Suppressor macrophage (primary cell): ENCODE results near the gene ERCC6L2.

Source experiments
- DNase-seq, 4 experiments: peaks; one replicate each; pipeline ENCODE4 v3.0.0-alpha.2; 2020 to 2022

Gene ERCC6L2

DNA sequence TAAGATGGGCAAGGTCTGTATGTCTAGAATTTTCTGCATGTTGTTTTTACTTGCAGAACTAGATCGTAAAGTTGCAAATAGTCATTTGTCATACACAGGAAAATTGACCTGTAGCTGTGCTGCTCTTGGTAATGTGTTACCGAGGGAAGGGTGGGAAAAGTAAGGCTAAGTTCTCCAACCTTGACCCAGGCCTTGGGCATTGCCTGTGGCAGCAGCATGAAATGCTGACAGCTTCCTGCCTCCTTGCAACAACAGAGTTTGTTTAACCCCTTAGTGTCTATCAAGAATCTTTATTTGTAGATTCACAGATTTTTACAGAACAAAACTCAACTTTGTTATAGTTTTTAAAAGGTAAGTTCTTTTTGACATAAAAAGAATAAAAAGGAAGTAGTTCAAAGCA lies 48.3 kb downstream of the ERCC6L2 start:
- DNase-seq, result no peak

DNA sequence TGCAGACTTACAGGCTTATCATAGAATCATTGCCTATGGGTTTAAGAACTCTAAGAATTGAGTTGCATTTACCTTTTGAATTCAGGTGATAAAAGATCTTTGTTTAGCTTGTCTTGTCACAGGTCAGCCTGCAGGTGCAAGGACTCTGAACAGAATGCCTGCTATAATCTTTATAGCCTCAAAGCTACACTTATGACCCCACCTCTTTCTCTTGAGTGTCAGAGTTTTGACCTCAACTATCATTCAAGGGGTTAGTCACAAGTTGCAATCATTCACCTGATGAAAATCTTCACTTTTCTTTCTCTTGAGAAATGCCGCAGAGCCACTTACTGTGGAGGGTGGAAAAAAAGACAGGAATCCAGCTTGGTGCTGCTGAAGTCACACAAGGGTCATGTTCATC lies 49.5 kb downstream of the ERCC6L2 start:
- DNase-seq, result no peak

DNA sequence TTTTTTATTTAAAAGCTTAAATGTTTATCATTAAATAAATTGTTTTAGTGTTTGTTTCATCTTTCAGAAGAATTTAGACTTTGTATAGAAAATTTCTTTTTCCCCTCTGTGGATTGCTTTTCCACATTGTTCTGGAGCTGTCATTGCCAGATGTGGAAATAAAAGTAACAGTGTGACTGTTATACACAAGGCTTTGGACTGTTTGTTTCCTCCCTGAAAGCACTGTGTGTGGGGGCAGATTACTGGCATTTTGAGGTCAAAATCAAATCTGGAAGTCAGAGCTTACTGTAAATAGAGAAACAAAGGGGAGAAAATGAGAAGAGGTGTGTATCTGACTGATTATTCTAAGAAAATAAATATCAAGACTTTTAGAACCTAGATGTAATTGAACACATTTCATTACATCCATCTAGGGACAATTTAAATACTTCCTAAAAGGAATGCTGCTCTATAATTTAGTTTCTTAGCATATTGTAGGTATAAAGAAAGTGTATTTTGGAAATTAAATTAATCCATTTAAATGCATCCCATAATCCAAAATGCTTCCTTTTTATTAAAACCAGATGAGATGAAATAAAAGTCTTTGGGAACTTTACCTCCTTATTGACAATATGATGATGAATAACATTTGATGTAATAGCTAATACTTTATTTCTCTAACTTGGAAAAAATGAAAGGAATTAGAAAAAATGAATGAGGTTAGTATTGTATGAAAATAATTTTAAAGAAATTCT lies 51.9 kb downstream of the ERCC6L2 start:
- DNase-seq, result peak in 1 of 4 experiments; percentile 6

DNA sequence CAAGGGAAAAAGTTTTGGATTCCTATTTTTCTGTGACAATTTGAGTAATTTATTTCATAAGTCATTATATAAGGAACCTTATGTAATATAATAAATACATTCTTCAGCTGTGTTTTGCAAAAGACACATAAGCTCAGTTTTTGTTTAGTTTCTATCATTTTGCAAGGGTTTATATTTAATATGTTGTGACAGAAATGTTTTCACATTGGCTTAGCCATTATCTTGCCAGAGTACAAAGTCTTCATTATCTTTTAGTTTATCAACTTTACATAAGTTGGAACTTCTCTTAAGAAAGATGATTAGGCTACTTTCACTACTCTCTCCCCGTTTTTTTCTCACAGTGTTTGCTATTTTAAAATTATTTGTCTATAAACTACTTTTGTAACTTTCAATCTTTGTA lies 54.8 kb downstream of the ERCC6L2 start:
- no peak for DNase-seq

- DNase-seq, result no peak
Observed at GRCh38 chr9:95935861-95936578, 60.5 kb downstream of the ERCC6L2 start.

DNA sequence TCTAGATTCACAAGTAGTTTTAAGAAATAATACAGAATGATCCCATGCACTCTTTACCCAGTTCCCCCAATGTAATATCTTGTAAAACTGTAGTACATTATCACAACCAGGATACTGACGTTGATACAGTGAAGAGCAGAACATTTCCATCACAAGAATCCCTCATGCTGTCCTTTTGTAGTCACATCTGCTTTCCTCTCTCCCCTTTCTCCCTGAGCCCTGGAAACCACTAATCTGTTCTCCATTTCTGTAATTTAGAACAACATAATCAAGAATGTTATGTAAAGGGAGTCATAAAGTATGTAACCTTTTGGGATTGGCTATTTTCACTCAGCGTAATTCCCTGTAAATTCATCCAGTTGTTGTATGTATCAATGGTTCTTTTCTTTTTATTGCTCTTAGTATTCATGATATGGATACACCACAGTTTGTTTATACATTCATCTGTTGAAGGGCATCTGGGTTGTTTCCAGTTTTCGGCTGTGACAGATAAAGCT lies 61.1 kb downstream of the ERCC6L2 start:
- no peak for DNase-seq

DNA sequence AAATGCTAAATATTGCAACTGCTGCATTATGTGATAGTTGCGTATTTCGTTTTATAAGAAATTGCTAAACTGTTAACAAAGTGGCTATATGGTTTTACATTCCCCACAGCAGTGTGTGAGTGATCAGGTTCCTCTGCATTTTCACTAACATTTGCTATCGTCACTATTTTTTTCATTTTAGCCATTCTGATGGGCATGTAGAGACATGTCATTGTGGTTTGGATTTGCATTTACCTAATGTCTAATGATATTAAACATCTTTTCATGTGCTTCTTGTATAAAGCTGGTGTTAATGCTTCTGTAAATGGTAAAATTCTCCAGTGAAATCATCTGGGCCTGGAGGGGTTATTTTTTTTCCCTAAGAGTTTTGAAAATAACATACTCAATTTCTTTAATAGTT lies 61.6 kb downstream of the ERCC6L2 start:
- DNase-seq, result no peak

GRCh38 chr9:95938724-95939123 lies 63.2 kb downstream of the ERCC6L2 start:
- no peak for DNase-seq

- no peak for DNase-seq
Observed at GRCh38 chr9:95939472-95939871, 64.0 kb downstream of the ERCC6L2 start.

DNA sequence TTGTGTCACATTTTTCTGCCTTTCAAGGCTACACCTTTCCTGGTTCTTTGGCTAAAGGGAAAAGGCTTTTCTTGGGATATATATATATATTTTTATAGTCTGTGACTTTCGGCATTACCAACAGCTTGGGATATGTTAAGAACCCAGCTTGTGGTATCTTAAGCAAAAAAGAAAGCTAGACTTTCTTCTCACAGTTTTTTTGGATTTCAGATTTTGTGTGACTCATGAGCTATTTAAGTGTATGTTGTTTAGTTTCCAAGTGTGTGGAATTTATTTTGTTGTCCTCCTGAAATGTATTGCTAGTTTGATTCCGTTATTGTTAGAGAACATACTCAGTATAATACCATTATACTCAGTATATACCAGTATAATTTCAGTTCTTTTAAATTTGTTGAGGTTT lies 64.8 kb downstream of the ERCC6L2 start:
- DNase-seq, result no peak

DNA sequence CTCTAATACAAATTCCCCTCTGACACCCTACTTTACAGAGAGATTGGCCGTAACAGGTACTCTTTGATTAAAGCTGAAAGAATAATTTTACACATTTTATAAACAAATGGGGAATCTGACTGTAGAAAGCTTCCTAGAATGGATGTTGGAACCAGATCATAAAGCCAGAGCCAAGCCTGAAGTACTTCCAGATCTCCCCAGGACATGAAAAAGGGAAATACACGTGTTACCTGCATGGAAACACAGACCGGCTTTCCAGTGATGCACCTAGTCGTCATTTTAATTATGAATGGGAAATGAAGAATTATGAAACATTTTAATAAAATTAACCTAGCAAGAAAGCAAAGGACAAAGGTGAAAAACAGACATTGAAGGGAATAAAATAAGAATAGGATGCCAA lies 66.5 kb downstream of the ERCC6L2 start:
- DNase-seq, result no peak

DNA sequence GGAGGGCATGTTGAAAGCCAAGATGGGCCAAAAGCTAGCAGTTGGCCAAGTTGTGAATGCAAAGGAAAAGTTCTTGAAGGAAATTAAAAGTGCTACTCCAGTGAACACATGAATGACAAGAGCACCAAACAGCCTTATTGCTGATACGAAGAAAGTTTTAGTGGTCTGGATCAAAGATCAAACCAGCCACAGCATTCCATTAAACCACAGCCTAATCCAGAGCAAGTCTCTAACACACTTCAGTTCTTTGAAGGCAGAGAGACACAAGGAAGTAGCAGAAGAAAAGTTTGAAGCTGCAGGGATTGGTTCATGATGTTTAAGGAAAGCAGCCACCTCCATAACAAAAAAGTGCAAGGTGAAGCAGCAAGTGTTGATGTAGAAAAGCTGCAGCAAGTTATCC lies 71.6 kb downstream of the ERCC6L2 start:
- no peak for DNase-seq

- no peak for DNase-seq
Observed at GRCh38 chr9:95952471-95952870, 77.0 kb downstream of the ERCC6L2 start.

- no peak for DNase-seq
Observed at GRCh38 chr9:95953986-95954385, 78.5 kb downstream of the ERCC6L2 start.

GRCh38 chr9:95954940-95955339 lies 79.4 kb downstream of the ERCC6L2 start:
- DNase-seq, result no peak

- no peak for DNase-seq
Observed at GRCh38 chr9:95962936-95963335, 87.4 kb downstream of the ERCC6L2 start.

DNA sequence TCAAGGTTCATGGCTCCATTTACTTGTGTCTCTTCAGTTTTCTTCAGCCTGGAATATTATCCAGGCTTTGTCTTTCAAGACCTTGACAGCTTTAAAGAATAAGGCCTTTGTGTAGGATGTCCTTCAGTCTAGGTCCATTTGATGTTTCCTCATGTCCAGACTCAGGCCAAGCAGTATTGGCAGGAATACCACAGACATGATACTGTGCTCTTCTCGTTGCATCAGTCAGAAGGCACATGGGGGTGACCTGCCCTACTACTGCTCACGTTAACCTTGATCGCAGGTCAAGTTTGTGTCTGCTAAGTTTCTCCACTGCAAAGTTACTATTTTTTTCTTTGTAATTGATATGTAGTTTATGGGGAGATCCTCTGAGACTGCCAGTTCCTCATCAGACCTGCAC lies 88.2 kb downstream of the ERCC6L2 start:
- DNase-seq, result no peak

- no peak for DNase-seq
Observed at GRCh38 chr9:95966306-95966705, 90.8 kb downstream of the ERCC6L2 start.

GRCh38 chr9:95970317-95970716 lies 94.8 kb downstream of the ERCC6L2 start:
- DNase-seq, result no peak

- DNase-seq, result no peak
Observed at GRCh38 chr9:95971815-95972214, 96.3 kb downstream of the ERCC6L2 start.

GRCh38 chr9:95974389-95974788 lies 98.9 kb downstream of the ERCC6L2 start:
- no peak for DNase-seq

DNA sequence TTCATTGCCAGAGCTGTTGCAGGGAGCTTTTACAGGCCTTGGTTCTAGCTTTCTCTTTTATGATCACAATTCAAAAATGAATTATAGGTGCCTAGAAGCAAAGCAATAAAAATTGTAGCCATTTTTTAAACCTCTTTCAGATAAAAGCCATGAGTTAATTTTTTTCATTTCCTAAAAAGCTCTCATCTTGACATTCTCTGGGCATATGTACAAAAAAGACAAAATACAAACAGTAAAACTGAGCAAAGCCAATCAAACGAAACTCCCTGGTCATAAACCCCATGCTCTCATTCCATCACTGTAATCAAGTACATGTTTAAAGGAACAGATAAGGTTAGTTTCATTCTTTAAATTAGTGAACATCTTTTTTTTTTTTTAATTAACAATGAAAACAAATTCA lies 101.9 kb downstream of the ERCC6L2 start:
- DNase-seq, result no peak

DNA sequence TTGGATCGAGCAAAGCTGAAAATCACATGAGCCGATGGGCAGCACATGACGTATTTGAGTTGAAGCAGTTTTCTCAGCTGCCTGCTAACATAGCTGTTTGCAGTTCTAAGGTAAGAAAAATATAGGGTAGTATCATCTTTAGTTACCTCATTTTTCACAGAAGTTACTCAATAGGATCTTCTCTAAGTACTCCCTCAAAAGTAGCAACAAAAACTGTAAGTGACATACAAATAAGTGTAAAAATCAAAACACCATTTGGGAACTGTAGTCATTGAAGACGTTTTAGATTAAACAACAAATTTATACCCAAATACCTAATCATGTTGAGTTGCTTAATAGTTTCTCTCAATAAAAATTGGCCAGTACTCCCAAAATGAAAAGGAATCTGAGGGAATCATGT lies 102.6 kb downstream of the ERCC6L2 start:
- DNase-seq, result no peak

DNA sequence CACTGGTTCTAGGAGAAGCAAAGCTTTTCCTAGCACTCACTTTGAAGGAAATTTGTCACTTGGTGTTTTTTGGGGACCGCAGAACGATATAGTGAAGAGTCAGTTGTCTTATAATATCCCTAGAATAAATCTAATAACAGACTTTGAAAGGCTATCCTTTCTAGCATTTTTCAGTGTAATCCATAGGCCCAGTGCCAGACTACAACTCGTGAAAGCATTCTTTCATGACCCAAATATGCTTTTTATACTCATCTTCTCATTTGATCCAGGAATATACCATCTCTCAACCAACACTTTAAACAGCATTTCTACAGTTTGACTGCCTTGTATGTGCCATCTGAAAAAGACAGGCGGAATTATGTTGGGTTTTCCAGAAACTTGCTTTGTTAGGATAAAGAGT lies 104.0 kb downstream of the ERCC6L2 start:
- DNase-seq, result no peak
